IMR-90 (cell line): Measurements from ENCODE around the gene KAT2A. TPM values are rescaled to one million over a fixed set of nuclear protein-coding genes. Genes with fewer than 3 reads are reported as not detected.
A peak's percentile ranks its signal among the peaks of the same experiment; 100 is the strongest.

Experiments used
- ATAC-seq: fragments of 200-7000 bp; cut with Tn5 transposase; 2 replicates; pipeline ENCODE4 v1.9.1; 2020; ENCODE audit warnings: low read depth, mild to moderate bottlenecking, moderate library complexity
- BruUV-seq: library from RNA; stranded (reverse); fragments of 400-500 nt; replicated peaks from 2 replicates; lab custom pipeline; 2021; lab: Mats Ljungman, UMichigan
- CTCF ChIA-PET: fragments of 300-600 bp; formaldehyde crosslinking; extraction: SDS; loops from one replicate; lab custom pipeline; 2021; ENCODE audit warnings: antibody characterized with exemption; lab: Yijun Ruan, JAX
- POLR2A ChIA-PET: fragments of 300-600 bp; sonication (Branson Sonifier 250); formaldehyde crosslinking; loops from one replicate; lab custom pipeline; 2022; ENCODE audit warnings: antibody characterized with exemption; ENCODE audit not compliant: unreplicated experiment; lab: Charles Lee
- DNase-seq: peaks from one replicate; pipeline ENCODE4 v3.0.0; 2013
- H2AFZ ChIP-seq: replicated peaks from 2 replicates; pipeline ENCODE3; 2013; ENCODE audit warnings: low read length, mild to moderate bottlenecking; ENCODE audit not compliant: poor library complexity
- H2AK5ac ChIP-seq: 2 replicates; pipeline ENCODE4 v1.6.1; 2013; ENCODE audit warnings: low read depth, low read length, inconsistent platforms
- H2AK9ac ChIP-seq: replicated peaks from 2 replicates; pipeline ENCODE3; 2013; ENCODE audit warnings: mild to moderate bottlenecking, low read depth, low read length, moderate library complexity; ENCODE audit not compliant: poor library complexity
- H2BK120ac ChIP-seq: 2 replicates; pipeline ENCODE4 v1.6.1; 2013; ENCODE audit warnings: low read depth, low read length, inconsistent platforms
- H2BK15ac ChIP-seq: 3 replicates; pipeline ENCODE4 v1.6.1; 2013; ENCODE audit warnings: low read depth, low read length, inconsistent platforms
- H2BK20ac ChIP-seq: 2 replicates; pipeline ENCODE4 v1.6.1; 2013; ENCODE audit warnings: low read depth, mild to moderate bottlenecking, inconsistent platforms, low read length, moderate library complexity
- H2BK5ac ChIP-seq: 2 replicates; pipeline ENCODE4 v1.6.1; 2013; ENCODE audit warnings: mild to moderate bottlenecking, low read depth, low read length, inconsistent platforms; ENCODE audit not compliant: poor library complexity, severe bottlenecking
- H3K14ac ChIP-seq: replicated peaks from 2 replicates; pipeline ENCODE4 v1.6.1; 2013; ENCODE audit warnings: low read depth, low read length, inconsistent platforms
- H3K18ac ChIP-seq: 2 replicates; pipeline ENCODE4 v1.6.1; 2013; ENCODE audit warnings: low read depth, low read length, control low read depth
- H3K23ac ChIP-seq: 2 replicates; pipeline ENCODE4 v1.6.1; 2013; ENCODE audit warnings: low read depth, low read length, inconsistent platforms
- H3K27ac ChIP-seq: 2 replicates; pipeline ENCODE4 v1.5.1; 2013; ENCODE audit warnings: mild to moderate bottlenecking, control low read depth, low read length; ENCODE audit not compliant: insufficient read depth
- H3K27me3 ChIP-seq: 2 replicates; pipeline ENCODE4 v1.6.1; 2013; ENCODE audit warnings: low read length; ENCODE audit not compliant: control insufficient read depth, insufficient read depth
- H3K36me3 ChIP-seq: 2 replicates; pipeline ENCODE4 v1.6.1; 2013; ENCODE audit warnings: low read length, mixed read lengths; ENCODE audit not compliant: control insufficient read depth, insufficient read depth
- H3K4ac ChIP-seq: 2 replicates; pipeline ENCODE4 v1.6.1; 2013; ENCODE audit warnings: low read depth, low read length, inconsistent platforms
- H3K4me1 ChIP-seq: 2 replicates; pipeline ENCODE4 v1.6.1; 2013; ENCODE audit warnings: low read length, mixed read lengths; ENCODE audit not compliant: control insufficient read depth, insufficient read depth
- H3K4me2 ChIP-seq: 2 replicates; pipeline ENCODE4 v1.6.1; 2013; ENCODE audit warnings: low read depth, mild to moderate bottlenecking, control low read depth, low read length, moderate library complexity
- H3K4me3 ChIP-seq: 2 replicates; pipeline ENCODE4 v1.5.1; 2013; ENCODE audit warnings: low read depth, mild to moderate bottlenecking, control low read depth, low read length, moderate library complexity; ENCODE audit not compliant: insufficient read depth
- H3K56ac ChIP-seq: 2 replicates; pipeline ENCODE4 v1.6.1; 2013; ENCODE audit warnings: low read length, inconsistent platforms; ENCODE audit not compliant: insufficient read depth; ENCODE audit errors: extremely low read depth
- H3K79me1 ChIP-seq, 2 experiments: 2 replicates each; pipeline ENCODE4 v1.6.1; 2013; ENCODE audit warnings: low read length in 2 of 2, inconsistent platforms in 1 of 2, low read depth in 1 of 2
- H3K9ac ChIP-seq: 2 replicates; pipeline ENCODE4 v1.6.1; 2013; ENCODE audit warnings: low read depth, low read length, control low read depth
- H3K9me1 ChIP-seq: 2 replicates; pipeline ENCODE4 v1.6.1; 2013; ENCODE audit warnings: low read length, inconsistent platforms; ENCODE audit not compliant: insufficient read depth
- H3K9me3 ChIP-seq: 2 replicates; pipeline ENCODE4 v1.6.1; 2013; ENCODE audit warnings: low read length; ENCODE audit not compliant: control insufficient read depth, insufficient read depth
- H4K20me1 ChIP-seq: 2 replicates; pipeline ENCODE4 v1.6.1; 2013; ENCODE audit warnings: low read length, inconsistent platforms; ENCODE audit not compliant: insufficient read depth
- H4K5ac ChIP-seq: 2 replicates; pipeline ENCODE4 v1.6.1; 2013; ENCODE audit warnings: mild to moderate bottlenecking, low read depth, low read length, control low read depth
- H4K8ac ChIP-seq, 2 experiments: 2 replicates each; pipeline ENCODE4 v1.6.1; 2013; ENCODE audit warnings: low read depth in 2 of 2, low read length in 2 of 2, control low read depth in 1 of 2, inconsistent platforms in 1 of 2
- H4K91ac ChIP-seq: 2 replicates; pipeline ENCODE4 v1.6.1; 2013; ENCODE audit warnings: low read depth, low read length, inconsistent platforms; ENCODE audit not compliant: insufficient read depth
- CTCF ChIP-seq: conservative IDR thresholded peaks from 2 replicates; pipeline ENCODE4 v1.5.1; 2012; ENCODE audit warnings: mild to moderate bottlenecking, low read depth, low read length, improper control_type of control experiment
- POLR2A ChIP-seq: IDR thresholded peaks from 2 replicates; pipeline ENCODE4 v1.6.1; 2012; ENCODE audit warnings: mild to moderate bottlenecking, low read depth, low read length
- WGBS, 2 experiments: methylation state at CpG; one replicate each; pipeline versions ENCODE4 v1.1.5 to v1.1.7; 2013; ENCODE audit warnings: missing lambda C conversion rate in 2 of 2; ENCODE audit not compliant: insufficient read length in 1 of 2; ENCODE audit errors: extremely low coverage in 2 of 2; 5-methylcytosine and 5-hydroxymethylcytosine counted together
- dilution Hi-C: fragments of 300-500 bp; cut with HindIII; formaldehyde crosslinking; loops from one replicate; pipeline ENCODE4 v1.14.3; 2018; ENCODE audit warnings: low sequenced_read_pairs; ENCODE audit not compliant: unreplicated experiment
- in situ Hi-C: fragments of 300-500 bp; cut with MboI; formaldehyde crosslinking; loops from 3 replicates; pipeline ENCODE4 v1.14.3; 2019; ENCODE audit warnings: low sequenced_read_pairs, inconsistent platforms, mixed read lengths
- intact Hi-C: fragments of 100-400 bp; cut with micrococcal nuclease; formaldehyde crosslinking; loops from 2 replicates; pipeline ENCODE4 v1.10.0; 2022
- polyA plus RNA-seq, 3 experiments: library from polyadenylated mRNA; depleted of rRNA; stranded (reverse); fragments of >200 nt; gene quantifications; 2 replicates each; pipeline ENCODE4 v1.2.3, GENCODE V29; 2012; ENCODE audit warnings: low replicate concordance in 1 of 3
- total RNA-seq: library from RNA; depleted of rRNA; stranded (reverse); fragments of >200 nt; gene quantifications from 2 replicates; pipeline ENCODE4 v1.2.3, GENCODE V29; 2012

The KAT2A gene
- total and polyA plus RNA-seq, 2 of the 4 experiments (the other 2 are of a cell fraction): 6.3 to 28.2 TPM

GRCh38 chr17:42124256-42124655, 3.1 kb upstream of the KAT2A start:
- no TSS peak for BruUV-seq
- TF ChIP-seq POLR2A (no peak), CTCF (0 out of 2 replicates have a peak, but pooled peaks have one; percentile 5)
- H4K20me1 ChIP-seq: no peaks in the 10 kb centered on the region
- no peaks in the 10 kb centered on the region for H3K9me3 ChIP-seq
- H2BK20ac ChIP-seq: no peak overlapping the region
- no peak overlapping the region for H3K4me3 ChIP-seq
- no peak overlapping the region for H4K8ac ChIP-seq
- DNase-seq (no peak), ATAC-seq (no peak)
- no peak overlapping the region for H2BK120ac ChIP-seq
- H3K14ac ChIP-seq: no peak overlapping the region
- no peak overlapping the region for H3K27ac ChIP-seq
- no peaks in the 10 kb centered on the region for H3K27me3 ChIP-seq
- H3K4ac ChIP-seq: no peak overlapping the region
- H3K56ac ChIP-seq: no peak overlapping the region
- H4K91ac ChIP-seq: no peak overlapping the region
- no peak overlapping the region for H3K23ac ChIP-seq
- H2BK15ac ChIP-seq: no peak overlapping the region
- ChIA-PET POLR2A (no interaction called here), CTCF (no interaction called here)
- dilution Hi-C loops: no loop called here
- H3K36me3 ChIP-seq: peaks cover 46% of the 10 kb centered on the region
- H3K79me1 ChIP-seq: peaks cover 16 to 21% of the 10 kb centered on the region in 2 experiments; a peak in 3 of 4 replicates
- in situ Hi-C loops: no loop called here
- H3K4me1 ChIP-seq: peaks cover 7% of the 10 kb centered on the region
- no peak overlapping the region for H2AK5ac ChIP-seq
- H3K9ac ChIP-seq: no peak overlapping the region
- intact Hi-C loops: no loop called here
- peaks cover 4% of the 10 kb centered on the region; the same call in 1 of the 2 replicates for H3K9me1 ChIP-seq
- no peak overlapping the region for H2AFZ ChIP-seq
- no peak overlapping the region for H3K18ac ChIP-seq
- no peak overlapping the region for H2AK9ac ChIP-seq
- H3K4me2 ChIP-seq: no peak overlapping the region
- no peak overlapping the region for H2BK5ac ChIP-seq
- no peak overlapping the region for H4K5ac ChIP-seq
- 83% methylated on average over 1 of the region's 3 CpGs; no CpG with 5 or more reads in 1 of the 2 experiments for WGBS, 2 experiments
